ENCODE measurements around the gene WNT5B.

WNT5B gene

GRCh38 chr12:1610072-1610643 lies 18.9 kb upstream of the WNT5B start:
- H3K27me3 Mint-ChIP-seq, result no peaks in the 10 kb centered on the region
- H3K4me1 Mint-ChIP-seq, result peaks cover 15% of the 10 kb centered on the region
- no peak overlapping the region for H3K4me3 Mint-ChIP-seq

GRCh38 chr12:1611803-1612572 lies 17.0 kb upstream of the WNT5B start:
- Mint-ChIP-seq H3K27ac (no peak overlapping the region), H3K36me3 (no peaks in the 10 kb centered on the region), H3K4me3 (no peak overlapping the region), H3K27me3 (no peaks in the 10 kb centered on the region), H3K9me3 (no peaks in the 10 kb centered on the region), H3K4me1 (peaks cover 6% of the 10 kb centered on the region)

More at GRCh38 chr12:1610072-1610643, 18.9 kb upstream of the WNT5B start:
- Mint-ChIP-seq H3K27ac (no peak overlapping the region), H3K9me3 (no peaks in the 10 kb centered on the region), H3K36me3 (no peaks in the 10 kb centered on the region)

- peaks cover 3% of the 10 kb centered on the region for H3K4me1 Mint-ChIP-seq
- H3K27me3 Mint-ChIP-seq, result no peaks in the 10 kb centered on the region
- no peak overlapping the region for H3K4me3 Mint-ChIP-seq
- H3K9me3 Mint-ChIP-seq, result no peaks in the 10 kb centered on the region
- no peak overlapping the region for H3K27ac Mint-ChIP-seq
- H3K36me3 Mint-ChIP-seq, result no peaks in the 10 kb centered on the region
Measured at GRCh38 chr12:1613860-1614259, 15.2 kb upstream of the WNT5B start.

GRCh38 chr12:1614360-1614759 lies 14.7 kb upstream of the WNT5B start:
- H3K27me3 Mint-ChIP-seq, result no peaks in the 10 kb centered on the region
- H3K4me3 Mint-ChIP-seq, result no peak overlapping the region
- H3K9me3 Mint-ChIP-seq, result no peaks in the 10 kb centered on the region
- no peaks in the 10 kb centered on the region for H3K36me3 Mint-ChIP-seq
- peaks cover 3% of the 10 kb centered on the region for H3K4me1 Mint-ChIP-seq
- H3K27ac Mint-ChIP-seq, result no peak overlapping the region

GRCh38 chr12:1616233-1617066 lies 12.6 kb upstream of the WNT5B start:
- H3K9me3 Mint-ChIP-seq, result no peaks in the 10 kb centered on the region
- no peak overlapping the region for H3K27ac Mint-ChIP-seq
- H3K4me1 Mint-ChIP-seq, result peaks cover 3% of the 10 kb centered on the region
- no peak overlapping the region for H3K4me3 Mint-ChIP-seq
- H3K27me3 Mint-ChIP-seq, result no peaks in the 10 kb centered on the region
- H3K36me3 Mint-ChIP-seq, result no peaks in the 10 kb centered on the region

- H3K27ac Mint-ChIP-seq, result no peak overlapping the region
- no peaks in the 10 kb centered on the region for H3K27me3 Mint-ChIP-seq
- H3K36me3 Mint-ChIP-seq, result no peaks in the 10 kb centered on the region
- no peaks in the 10 kb centered on the region for H3K9me3 Mint-ChIP-seq
- peaks cover 3% of the 10 kb centered on the region for H3K4me1 Mint-ChIP-seq
- H3K4me3 Mint-ChIP-seq, result no peak overlapping the region
Measured at GRCh38 chr12:1618489-1618888, 10.5 kb upstream of the WNT5B start.

- Mint-ChIP-seq H3K27ac (no peak overlapping the region), H3K4me3 (no peak overlapping the region), H3K27me3 (no peaks in the 10 kb centered on the region), H3K4me1 (peaks cover 3% of the 10 kb centered on the region), H3K36me3 (no peaks in the 10 kb centered on the region), H3K9me3 (no peaks in the 10 kb centered on the region)
Measured at GRCh38 chr12:1619159-1619558, 9.9 kb upstream of the WNT5B start.

GRCh38 chr12:1619587-1619986 lies 9.4 kb upstream of the WNT5B start:
- Mint-ChIP-seq H3K27me3 (no peaks in the 10 kb centered on the region), H3K27ac (no peak overlapping the region), H3K4me3 (no peak overlapping the region), H3K36me3 (no peaks in the 10 kb centered on the region), H3K4me1 (peaks cover 3% of the 10 kb centered on the region), H3K9me3 (no peaks in the 10 kb centered on the region)

- Mint-ChIP-seq H3K27me3 (no peaks in the 10 kb centered on the region), H3K4me3 (no peak overlapping the region), H3K27ac (no peak overlapping the region), H3K4me1 (peaks cover 3% of the 10 kb centered on the region), H3K9me3 (no peaks in the 10 kb centered on the region), H3K36me3 (no peaks in the 10 kb centered on the region)
Measured at GRCh38 chr12:1620092-1620491, 8.9 kb upstream of the WNT5B start.

GRCh38 chr12:1622406-1622805 lies 6.6 kb upstream of the WNT5B start:
- Mint-ChIP-seq H3K4me1 (no peaks in the 10 kb centered on the region), H3K4me3 (no peak overlapping the region), H3K27me3 (no peaks in the 10 kb centered on the region), H3K9me3 (no peaks in the 10 kb centered on the region), H3K36me3 (no peaks in the 10 kb centered on the region), H3K27ac (no peak overlapping the region)

GRCh38 chr12:1629338-1630132 lies 504 bp downstream of the WNT5B start:
- no peaks in the 10 kb centered on the region for H3K9me3 Mint-ChIP-seq
- H3K4me1 Mint-ChIP-seq, result peaks cover 16% of the 10 kb centered on the region
- peaks cover 36% of the 10 kb centered on the region for H3K27me3 Mint-ChIP-seq
- H3K4me3 Mint-ChIP-seq, result peak overlapping the region; percentile 67
- H3K27ac Mint-ChIP-seq, result no peak overlapping the region
- H3K36me3 Mint-ChIP-seq, result no peaks in the 10 kb centered on the region

- peaks cover 16% of the 10 kb centered on the region for H3K4me1 Mint-ChIP-seq
- H3K27me3 Mint-ChIP-seq, result peaks cover 38% of the 10 kb centered on the region
- no peaks in the 10 kb centered on the region for H3K36me3 Mint-ChIP-seq
- H3K27ac Mint-ChIP-seq, result no peak overlapping the region
- H3K4me3 Mint-ChIP-seq, result peak overlapping the region; percentile 65
- H3K9me3 Mint-ChIP-seq, result no peaks in the 10 kb centered on the region
Measured at GRCh38 chr12:1630133-1630826, 1.2 kb downstream of the WNT5B start.

GRCh38 chr12:1630827-1631591 lies 2.0 kb downstream of the WNT5B start:
- Mint-ChIP-seq H3K4me3 (peak overlapping the region; percentile 65), H3K36me3 (no peaks in the 10 kb centered on the region), H3K4me1 (peaks cover 16% of the 10 kb centered on the region), H3K27me3 (peaks cover 38% of the 10 kb centered on the region), H3K27ac (no peak overlapping the region), H3K9me3 (no peaks in the 10 kb centered on the region)

GRCh38 chr12:1632702-1633101 lies 3.7 kb downstream of the WNT5B start:
- Mint-ChIP-seq H3K4me3 (no peak overlapping the region), H3K36me3 (no peaks in the 10 kb centered on the region), H3K27me3 (peaks cover 38% of the 10 kb centered on the region), H3K9me3 (no peaks in the 10 kb centered on the region), H3K27ac (no peak overlapping the region), H3K4me1 (peaks cover 16% of the 10 kb centered on the region)
